NCI-H2171 treated with DMSO at 0.1 percent for 48 hours (cell line): ENCODE data around the gene SALL3.
"Not testable (repeated sequence)": the region's sequence is repeated elsewhere in the genome, so short reads cannot be mapped to it uniquely, and the experiment has no call there.

ENCODE experiments used
- DNase-seq: peaks from one replicate; lab custom pipeline; 2025; lab: John Stamatoyannopoulos, UW

Gene SALL3

DNA sequence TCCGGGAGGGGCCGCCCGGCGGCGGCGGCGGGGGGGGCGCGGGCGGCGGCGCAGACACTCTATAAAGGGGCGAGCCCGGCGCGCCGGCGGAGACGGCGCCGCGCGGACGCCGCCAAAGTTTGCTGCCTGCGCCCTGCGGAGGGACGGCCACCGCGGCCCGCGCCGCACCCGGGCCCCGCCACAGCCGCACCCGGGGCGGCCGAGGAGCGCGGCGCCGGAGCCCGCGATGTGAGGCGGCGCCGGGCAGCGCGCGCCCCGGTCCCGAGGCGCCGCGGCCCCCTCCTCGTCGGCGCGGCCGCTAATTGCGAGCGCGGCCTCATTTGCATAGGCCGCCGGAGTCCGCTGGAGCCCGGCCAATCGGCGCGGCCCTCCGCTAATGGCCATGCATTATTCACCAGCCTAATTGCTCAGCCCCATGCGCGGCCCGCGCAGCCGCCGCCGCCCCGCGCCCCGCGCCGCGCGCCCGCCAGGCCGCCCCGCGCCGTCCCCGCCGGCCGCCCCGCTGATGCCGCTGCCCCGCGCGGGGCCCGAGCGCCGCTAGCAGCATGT, at the start of gene SALL3:
TSS of gene SALL3 (plus strand) at position 89 of the 549 bp plus-strand sequence. CDS start at position 546, 457 bp downstream.
- no peak for DNase-seq

DNA sequence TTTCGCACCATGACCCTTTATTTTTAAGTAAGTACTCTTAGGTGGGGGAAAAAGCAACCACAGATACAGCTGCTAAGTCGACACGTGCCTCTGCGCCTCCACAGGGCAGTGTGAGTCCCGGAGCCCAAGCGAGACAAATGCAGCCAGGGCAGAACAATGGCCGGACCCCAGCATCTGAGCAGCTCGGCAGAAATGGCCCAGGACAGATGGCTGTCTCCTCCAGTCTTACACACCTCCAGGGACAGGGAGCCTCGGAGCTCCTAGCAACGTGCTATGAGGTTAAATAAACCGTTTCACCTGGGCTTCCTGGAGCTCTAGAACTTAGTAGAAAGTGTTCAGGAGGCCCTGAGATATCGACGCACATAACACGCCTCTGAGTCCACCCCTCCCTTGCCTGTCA, 47.3 kb upstream of the SALL3 start:
- DNase-seq: no peak

DNA sequence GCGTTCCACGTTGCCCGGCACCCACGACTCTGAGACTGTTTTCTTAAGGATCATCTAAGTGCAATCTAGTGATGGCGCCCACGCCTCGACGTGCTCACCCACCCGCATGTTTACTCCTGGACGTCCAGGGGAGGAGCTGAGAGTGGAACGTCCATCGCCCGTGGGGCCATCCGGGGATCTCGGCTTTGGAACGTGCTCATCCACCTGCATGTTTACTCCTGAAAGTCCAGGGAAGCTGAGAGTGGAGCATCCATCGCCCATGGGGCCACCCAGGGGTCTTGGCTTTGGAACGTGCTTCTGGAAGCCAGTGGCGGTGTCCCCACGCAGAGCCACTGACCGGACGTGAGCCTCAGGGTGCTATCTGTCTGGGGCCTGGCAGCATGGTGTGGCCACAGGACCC, 45.6 kb upstream of the SALL3 start:
- DNase-seq: no peak

DNA sequence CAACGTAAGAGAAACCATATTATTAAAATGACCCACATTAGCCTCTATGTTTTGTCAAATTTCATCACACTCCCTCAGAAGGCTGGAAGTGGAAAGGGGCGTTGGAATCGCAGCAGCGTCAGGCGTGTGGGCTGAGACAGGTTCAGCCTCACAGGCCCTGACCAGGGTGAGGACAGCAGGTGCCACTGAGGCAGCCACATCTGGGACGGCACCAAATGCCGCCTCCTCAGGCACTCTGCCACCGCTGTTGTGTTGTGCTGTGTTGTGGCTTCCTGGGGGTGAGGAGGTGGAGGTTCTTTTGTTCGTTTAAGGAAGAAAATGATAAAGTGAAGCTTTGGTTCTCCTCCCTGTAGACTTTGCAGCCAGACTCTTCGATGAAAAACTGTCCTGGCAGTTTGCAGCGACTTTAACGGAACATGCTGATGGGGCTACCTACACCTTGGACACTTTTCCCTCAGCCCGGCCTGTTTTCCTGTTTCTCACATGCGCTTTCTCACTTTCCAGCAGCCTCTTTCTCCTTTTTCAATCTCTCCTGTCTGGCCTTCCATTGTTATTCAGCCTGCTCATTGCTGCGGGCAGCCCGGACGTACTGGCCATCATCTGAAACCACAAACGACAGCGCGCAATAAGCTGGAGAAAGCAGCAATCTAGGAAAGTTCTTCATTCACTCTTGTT, 44.9 kb upstream of the SALL3 start:
- DNase-seq: no peak

DNA sequence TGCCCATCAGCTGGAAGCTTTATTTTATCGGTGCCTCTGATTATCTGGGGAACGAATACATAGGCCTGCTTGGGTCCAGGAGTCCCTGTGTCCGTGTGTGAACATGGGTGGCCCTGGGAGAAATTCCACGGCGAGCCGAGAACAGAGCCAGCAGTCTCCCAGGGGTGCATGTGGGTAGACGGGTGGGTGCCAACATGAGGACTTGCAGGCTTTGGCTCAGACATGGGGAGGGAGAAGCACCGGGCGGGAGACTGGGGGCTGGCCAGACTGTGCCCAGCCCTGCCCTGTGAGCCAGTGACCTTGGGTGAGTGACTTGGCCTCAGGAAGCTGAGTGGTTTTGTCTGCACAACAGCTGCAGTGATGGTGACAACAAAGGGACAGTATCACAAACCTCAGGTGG, 44.2 kb upstream of the SALL3 start:
- no peak for DNase-seq

DNA sequence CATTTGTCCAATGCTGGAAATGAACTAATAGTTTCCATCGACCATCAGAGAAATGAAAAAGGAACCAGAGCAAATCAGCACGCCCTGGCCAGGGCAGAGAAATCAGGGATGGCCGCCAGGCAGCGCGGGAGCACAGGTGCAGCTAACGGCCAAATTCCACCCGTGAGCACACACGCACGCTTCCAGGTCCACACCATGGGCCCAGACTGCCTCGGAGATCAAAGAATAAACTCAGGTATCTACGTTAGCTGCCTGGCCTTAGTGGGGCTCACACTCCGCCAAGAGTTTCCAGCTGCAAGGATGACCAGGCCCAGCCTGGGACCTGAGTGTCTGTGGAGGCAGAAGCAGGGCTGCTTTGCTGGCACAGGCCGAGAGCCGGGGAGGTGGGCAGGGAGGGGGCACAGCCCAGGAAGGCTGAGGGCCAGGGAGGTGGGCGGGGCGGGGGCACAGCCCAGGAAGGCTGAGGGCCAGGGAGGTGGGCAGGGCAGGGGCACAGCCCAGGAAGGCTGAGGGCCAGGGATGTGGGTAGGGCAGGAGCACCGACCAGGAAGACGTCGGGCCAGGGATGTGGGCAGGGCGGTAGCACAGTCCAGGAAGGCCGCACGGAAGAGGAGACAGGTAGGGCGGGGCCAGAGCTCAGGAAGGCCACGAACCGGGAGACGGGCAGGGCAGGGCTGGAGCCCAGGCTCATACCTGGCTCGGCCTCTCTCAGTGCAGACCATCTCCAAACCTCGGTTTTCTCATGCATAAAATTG, 43.2 kb upstream of the SALL3 start:
- DNase-seq: no peak

DNA sequence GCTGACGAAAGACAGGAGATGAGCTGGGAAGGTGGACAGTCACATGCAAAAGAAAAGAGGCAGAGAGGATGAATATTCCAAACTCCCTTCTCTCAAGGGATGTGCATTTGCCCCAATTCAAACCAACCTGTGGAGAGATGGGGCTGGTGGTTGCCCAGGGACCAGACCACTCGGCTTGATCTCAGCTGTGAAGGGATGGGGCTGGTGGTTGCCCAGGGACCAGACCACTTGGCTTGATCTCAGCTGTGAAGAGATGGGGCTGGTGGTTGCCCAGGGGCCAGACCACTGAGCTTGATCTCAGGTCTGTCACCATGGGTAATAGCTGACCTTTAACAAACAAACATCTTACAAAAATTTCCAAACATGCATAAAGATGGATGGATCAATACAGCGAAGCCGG, 42.5 kb upstream of the SALL3 start:
- no peak for DNase-seq

DNA sequence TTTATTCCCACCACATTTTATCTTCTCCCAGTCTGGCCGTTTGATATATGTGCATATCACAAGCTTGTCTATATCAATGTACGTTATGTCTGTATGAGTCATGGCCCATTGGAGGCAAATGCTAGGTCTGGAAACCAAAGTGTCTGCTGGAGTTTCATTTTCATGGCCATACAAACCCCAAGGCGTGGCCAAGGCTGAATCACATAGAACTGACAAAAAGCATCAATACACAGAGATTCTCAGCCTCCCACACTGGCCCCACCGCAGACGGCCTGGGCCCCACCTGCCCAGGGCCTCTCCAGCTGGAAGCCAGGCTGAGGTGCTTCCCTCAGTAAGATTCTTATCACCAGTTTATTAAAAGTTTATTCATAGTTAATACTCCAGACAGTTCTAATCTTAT, 40.5 kb upstream of the SALL3 start:
- DNase-seq: no peak

DNA sequence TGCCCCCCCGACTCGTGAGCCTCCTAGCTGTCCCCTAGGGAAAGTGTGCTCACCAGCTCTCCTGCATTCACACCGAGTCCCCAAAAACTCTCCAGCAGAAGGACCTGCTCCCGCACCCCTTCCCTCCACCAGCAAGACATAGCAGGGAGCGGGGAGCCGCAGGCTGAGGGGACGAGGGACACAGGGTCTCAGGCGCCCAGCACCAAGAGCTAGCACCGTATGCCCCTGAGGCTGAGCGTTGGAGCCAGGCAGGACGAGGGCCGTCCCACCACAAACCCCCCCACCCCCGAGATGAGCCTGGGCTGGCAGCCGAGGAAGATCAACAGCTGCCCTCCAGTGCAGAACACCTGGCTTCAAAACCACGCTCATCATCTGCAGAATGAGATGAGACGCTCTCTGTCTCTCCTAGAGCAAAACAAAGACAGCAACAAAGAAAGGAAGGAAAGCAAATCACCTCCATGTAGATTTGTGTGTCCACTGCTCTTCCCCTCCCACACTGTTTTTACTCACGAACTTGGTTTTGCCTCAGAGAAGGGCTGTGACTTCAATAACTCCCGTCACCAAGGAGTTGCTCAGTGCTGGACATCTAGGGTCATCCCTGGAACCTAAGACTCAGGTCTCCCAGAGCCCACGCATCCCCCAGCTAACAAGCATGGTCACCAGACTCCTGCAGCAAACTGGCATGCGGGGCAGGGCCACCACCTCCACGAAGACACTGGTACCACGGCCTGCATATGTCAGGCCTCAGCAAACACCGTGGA, 39.7 kb upstream of the SALL3 start:
- no peak for DNase-seq

DNA sequence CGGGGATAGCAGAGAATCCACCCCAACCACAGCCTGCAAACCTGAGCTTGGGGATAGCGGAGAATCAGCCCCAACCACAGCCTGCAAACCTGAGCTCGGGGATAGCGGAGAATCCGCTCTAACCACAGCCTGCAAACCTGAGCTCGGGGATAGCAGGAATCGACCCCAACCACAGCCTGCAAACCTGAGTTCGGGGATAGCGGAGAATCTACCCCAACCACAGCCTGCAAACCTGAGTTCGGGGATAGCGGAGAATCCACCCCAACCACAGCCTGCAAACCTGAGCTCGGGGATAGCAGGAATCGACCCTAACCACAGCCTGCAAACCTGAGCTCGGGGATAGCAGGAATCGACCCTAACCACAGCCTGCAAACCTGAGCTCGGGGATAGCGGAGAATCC, 37.4 kb upstream of the SALL3 start:
- DNase-seq: not testable (repeated sequence)

DNA sequence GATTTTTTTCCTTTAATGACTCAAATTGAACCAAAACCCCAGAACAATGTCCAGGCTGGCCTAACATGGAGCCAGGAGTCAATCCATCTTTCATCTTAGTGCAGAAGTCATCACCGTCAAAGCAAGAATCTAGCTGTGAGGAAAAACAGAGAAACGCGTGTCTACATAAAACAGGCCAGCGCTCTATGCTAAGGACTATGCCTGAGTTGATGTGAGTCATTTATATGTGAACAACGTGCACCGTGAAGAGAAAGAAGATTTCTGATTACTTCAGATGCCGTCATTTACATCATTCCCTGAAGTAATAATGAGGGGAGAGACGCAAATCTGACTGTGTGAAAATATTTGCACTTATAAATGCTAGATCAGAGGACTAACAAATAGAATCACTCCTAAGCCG, 34.0 kb upstream of the SALL3 start:
- no peak for DNase-seq

DNA sequence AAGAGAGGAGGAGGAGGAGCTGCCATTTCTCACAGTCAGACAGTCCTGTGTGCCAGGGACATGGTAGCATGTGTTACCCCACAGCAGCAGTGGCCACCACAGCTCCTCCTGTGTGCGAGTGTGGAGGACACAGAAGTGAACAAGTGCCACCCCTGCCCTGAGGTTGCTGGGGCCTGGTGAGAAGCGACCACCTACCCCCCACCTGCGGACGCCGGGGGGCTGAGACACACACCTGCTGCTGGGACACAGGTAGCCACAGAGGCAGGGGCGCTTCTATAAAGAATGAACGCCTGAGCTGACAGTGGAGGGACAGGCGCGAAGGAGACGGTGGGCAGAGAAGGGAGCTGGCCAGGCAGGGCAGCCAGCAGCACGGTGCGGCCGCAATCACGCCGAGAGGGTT, 32.3 kb upstream of the SALL3 start:
- no peak for DNase-seq

DNA sequence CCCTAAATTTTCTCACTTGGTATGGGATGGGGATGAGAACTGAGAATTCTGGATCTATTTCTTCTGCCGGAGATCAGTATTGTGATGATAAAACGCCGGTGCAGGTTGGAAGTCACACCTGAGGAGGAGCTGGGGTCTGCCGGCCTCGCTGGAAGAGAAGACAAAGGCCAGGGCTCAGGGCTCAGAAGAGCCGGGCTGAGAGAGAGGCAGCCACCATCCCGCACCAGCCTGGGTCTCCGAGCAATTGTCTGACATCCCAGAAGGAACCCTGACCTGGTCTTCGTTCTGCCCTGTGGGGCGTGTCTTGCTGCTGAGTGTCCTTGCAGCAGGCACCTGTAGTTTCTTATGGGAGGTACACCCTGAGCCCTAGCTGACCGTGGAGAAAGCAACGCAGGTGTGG, 31.4 kb upstream of the SALL3 start:
- DNase-seq: no peak

DNA sequence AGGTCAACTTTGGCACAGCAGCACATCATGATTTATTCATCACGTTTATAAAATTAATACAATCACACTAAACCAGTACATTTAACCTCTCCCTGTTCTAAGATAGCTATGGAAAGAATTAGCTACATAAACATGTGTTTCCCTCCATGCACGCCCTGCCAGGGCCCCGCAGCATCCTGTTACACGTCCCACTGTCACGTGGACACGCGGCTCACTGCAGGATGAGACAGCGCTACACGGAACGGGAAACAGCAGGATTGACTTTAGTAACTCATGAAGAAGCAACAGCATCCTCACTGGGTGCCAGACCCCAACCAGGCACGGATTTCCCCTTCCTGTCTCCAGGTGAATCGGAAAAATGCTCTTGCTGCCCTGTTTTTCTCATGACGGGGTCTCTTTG, 30.9 kb upstream of the SALL3 start:
- DNase-seq: no peak

DNA sequence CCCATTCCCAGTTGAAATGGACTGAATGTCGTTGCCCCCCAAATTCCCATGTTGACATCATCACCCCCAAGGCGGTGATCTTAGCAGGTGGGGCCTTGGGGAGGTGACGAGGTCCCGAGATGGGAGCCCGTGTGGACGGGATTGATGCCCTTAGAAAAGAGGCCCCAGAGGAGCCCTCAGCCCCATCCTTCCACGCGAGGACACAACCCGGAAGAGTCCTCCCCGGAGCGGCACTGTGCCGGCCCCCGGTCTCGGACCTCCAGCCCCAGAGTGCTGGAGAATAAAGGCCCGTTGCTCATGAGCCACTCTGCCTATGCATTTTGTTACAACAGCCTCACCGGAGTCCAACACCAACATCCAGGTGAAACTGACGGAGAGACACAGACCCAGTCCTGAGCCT, 30.4 kb upstream of the SALL3 start:
- no peak for DNase-seq

DNA sequence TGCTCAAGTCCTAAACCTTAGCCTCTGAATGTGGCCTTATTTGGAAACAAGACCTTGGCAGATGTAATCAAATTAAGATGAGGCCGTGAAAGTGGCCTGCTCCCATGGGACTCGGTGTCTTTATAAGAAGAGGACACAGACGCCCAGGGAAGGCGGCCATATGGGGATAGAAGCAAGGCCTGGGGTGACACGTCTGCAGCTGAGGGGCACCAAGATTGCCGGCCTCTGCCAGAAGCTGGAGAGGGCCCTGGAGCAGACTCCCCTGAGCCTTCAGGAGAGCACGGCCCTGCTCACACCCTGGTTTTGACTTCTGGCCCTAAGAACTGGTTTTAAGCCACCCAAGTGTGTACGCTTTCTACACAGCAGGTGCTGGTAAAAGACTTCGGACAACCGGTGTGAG, 29.2 kb upstream of the SALL3 start:
- no peak for DNase-seq

DNA sequence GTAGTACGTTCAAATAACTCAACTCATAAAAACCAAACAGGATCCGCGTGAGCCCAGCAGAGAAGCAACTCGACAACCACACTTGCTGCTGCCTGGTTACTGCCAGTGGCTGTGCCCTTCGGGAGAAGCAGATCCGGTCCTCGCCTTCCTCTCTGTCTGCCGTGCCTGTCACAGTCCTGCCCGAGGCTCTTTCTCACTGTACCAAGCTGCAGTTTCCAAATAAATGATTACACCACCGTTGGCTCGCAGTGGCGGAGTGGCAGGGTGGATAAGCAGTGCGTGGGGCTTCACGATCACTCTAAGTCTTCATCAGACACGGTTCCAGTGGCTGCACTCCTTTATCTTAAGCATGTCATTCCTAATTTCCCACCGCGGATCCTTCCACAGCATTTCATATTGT, 26.1 kb upstream of the SALL3 start:
- DNase-seq: no peak

DNA sequence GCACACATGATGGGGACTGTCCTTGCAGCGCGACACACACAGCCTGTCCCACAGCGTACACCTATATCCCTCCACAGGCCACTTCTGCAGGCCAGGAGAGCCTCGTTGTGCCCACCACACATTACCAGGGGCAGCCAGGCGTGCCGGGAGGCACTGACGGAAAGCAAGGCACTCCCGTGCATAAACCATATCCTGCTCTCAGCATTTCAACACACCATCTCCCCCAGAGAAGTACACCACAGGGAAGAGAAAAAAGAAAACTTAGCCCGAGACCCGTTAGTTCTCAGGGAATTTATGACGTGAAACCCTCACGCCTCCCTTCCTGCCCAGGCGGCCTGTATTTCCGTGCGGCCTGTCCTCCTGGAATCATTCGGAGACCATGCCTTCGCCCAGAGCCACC, 24.6 kb upstream of the SALL3 start:
- no peak for DNase-seq

DNA sequence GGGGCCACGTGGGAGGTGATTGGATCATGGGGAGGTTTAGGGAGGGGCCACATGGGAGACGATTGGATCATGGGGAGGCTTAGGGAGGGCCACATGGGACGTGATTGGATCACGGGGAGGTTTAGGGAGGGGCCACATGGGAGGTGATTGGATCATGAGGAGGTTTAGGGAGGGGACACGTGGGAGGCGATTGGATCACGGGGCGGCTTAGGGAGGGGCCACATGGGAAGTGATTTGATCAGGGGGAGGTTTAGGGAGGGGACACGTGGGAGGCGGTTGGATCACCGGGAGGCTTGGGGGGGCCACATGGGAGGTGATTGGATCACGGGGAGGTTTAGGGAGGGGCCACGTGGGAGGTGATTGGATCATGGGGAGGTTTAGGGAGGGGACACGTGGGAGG, 22.5 kb upstream of the SALL3 start:
- DNase-seq: no peak

DNA sequence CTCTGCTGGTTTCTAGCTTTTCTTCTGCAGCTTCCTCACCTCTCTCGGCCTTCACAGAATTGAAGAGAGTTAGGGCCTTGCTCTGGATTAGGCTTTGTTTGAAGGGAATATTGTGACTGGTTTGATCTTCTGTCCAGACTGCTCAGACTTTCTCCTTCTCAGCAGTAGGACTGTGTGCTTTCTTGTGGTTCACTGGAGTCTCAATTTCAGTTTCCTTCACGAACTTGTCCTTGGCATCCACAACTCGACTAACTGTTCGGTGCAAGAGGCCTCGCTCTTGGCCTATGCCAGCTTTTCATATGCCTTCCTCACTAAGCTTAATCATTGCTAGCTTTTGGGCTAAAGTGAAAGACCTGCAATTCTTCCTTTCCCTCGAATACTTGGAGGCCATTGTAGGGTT, 18.9 kb upstream of the SALL3 start:
- no peak for DNase-seq

DNA sequence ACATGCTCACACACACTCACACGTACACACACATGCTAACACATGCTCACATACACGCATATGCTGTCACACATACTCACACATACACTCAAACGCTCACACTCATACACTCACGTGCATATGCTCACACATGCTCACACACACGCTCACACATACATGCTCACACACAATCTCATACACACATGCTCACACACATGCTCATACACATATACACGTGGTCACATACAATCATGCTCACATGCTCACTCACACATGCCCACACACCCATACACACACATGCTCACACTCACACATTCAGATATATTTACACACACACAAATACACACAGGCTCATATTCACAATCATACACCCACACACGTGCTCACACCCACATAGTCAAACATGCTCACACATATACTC, 17.5 kb upstream of the SALL3 start:
- DNase-seq: no peak

DNA sequence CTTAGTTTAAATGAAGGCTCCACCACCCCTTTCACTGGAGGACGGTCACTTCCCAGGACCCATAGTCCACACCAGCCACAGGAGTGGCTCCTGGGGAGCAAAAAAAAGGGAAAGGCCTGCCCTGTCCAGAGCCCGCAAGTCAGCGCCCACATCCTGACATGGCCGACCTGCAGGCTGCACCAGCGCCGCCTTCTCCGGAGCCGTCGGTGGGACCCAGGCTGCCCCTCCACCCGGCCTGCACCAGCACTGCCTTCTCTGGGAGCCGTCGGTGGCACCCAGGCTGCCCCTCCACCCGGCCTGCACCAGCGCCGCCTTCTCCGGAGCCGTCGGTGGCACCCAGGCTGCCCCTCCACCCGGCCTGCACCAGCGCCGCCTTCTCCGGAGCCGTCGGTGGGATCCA, 14.9 kb upstream of the SALL3 start:
- not testable (repeated sequence) for DNase-seq

DNA sequence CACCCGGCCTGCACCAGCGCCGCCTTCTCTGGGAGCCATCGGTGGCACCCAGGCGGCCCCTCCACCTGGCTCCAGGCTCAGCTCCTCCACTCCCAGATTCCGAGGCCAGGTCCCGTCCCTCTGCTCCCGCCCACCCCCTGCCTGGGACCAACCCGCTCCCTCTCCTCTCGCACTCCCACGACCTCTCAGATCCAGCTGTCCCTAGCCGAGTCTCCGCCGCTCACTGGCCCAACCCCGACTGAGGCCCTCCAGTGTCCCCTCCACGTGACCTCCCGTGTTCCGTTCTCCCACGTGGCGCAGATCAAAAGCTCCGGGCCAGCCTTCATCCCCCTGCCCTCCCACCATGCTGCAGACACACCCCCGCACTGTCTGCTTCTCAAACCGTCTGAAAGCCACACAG, 14.4 kb upstream of the SALL3 start:
- DNase-seq: no peak
